H9 (cell line): ENCODE results near the gene FBXO11. TPM values are rescaled to one million over a fixed set of nuclear protein-coding genes. Genes with fewer than 3 reads are reported as not detected.

Source experiments
- DNase-seq: peaks from one replicate; pipeline ENCODE4 v3.0.0-alpha.2; 2017
- H2AFZ ChIP-seq: one replicate; pipeline ENCODE4 v1.6.1; 2013; ENCODE audit warnings: mild to moderate bottlenecking, low read length, control low read depth, moderate library complexity
- H2AK5ac ChIP-seq: 2 replicates; pipeline ENCODE4 v1.6.1; 2013; ENCODE audit warnings: low read length, control low read depth, mixed read lengths; ENCODE audit not compliant: insufficient read length
- H2BK120ac ChIP-seq: one replicate; pipeline ENCODE4 v1.6.1; 2013; ENCODE audit warnings: low read depth, mild to moderate bottlenecking, low read length, control low read depth, inconsistent platforms; ENCODE audit not compliant: poor library complexity, severe bottlenecking
- H2BK12ac ChIP-seq: 2 replicates; pipeline ENCODE4 v1.6.1; 2013; ENCODE audit warnings: low read length, control low read depth, mixed read lengths, low read depth; ENCODE audit not compliant: insufficient read length
- H2BK15ac ChIP-seq: 2 replicates; pipeline ENCODE4 v1.6.1; 2013; ENCODE audit warnings: low read depth, low read length, control low read depth
- H2BK20ac ChIP-seq: one replicate; pipeline ENCODE4 v1.6.1; 2013; ENCODE audit warnings: low read depth, mild to moderate bottlenecking, low read length, control low read depth, inconsistent platforms; ENCODE audit not compliant: poor library complexity, severe bottlenecking
- H2BK5ac ChIP-seq: 2 replicates; pipeline ENCODE4 v1.6.1; 2013; ENCODE audit warnings: low read length, control low read depth, mixed read lengths; ENCODE audit not compliant: insufficient read length
- H3K14ac ChIP-seq: 2 replicates; pipeline ENCODE4 v1.6.1; 2013; ENCODE audit warnings: low read length, control low read depth; ENCODE audit not compliant: insufficient read depth
- H3K18ac ChIP-seq: 2 replicates; pipeline ENCODE4 v1.6.1; 2013; ENCODE audit warnings: low read depth, mild to moderate bottlenecking, mixed read lengths, low read length, control low read depth; ENCODE audit not compliant: insufficient read length
- H3K23ac ChIP-seq: 2 replicates; pipeline ENCODE4 v1.6.1; 2013; ENCODE audit warnings: low read length, control low read depth, mixed read lengths, low read depth; ENCODE audit not compliant: insufficient read length
- H3K23me2 ChIP-seq: 2 replicates; pipeline ENCODE4 v1.6.1; 2013; ENCODE audit warnings: low read depth, mild to moderate bottlenecking, mixed read lengths, low read length, control low read depth; ENCODE audit not compliant: insufficient read length, poor library complexity, severe bottlenecking
- H3K27ac ChIP-seq: 2 replicates; pipeline ENCODE4 v1.5.1; 2013; ENCODE audit warnings: low read length, control low read depth, mixed read lengths, low read depth; ENCODE audit not compliant: insufficient read length
- H3K27me3 ChIP-seq: 2 replicates; pipeline ENCODE4 v1.6.1; 2013; ENCODE audit warnings: low read length, control low read depth, inconsistent platforms; ENCODE audit not compliant: insufficient read depth
- H3K4ac ChIP-seq: 2 replicates; pipeline ENCODE4 v1.6.1; 2013; ENCODE audit warnings: low read depth, mild to moderate bottlenecking, control low read depth, inconsistent platforms, low read length, moderate library complexity
- H3K4me1 ChIP-seq: 2 replicates; pipeline ENCODE4 v1.6.1; 2013; ENCODE audit warnings: low read length, control low read depth, inconsistent platforms; ENCODE audit not compliant: insufficient read depth
- H3K4me2 ChIP-seq: 2 replicates; pipeline ENCODE4 v1.6.1; 2013; ENCODE audit warnings: low read length, control low read depth, mixed read lengths; ENCODE audit not compliant: insufficient read length, insufficient read depth
- H3K56ac ChIP-seq: 2 replicates; pipeline ENCODE4 v1.6.1; 2013; ENCODE audit warnings: low read depth, mild to moderate bottlenecking, mixed read lengths, low read length, control low read depth; ENCODE audit not compliant: insufficient read length
- H3K79me1 ChIP-seq: 2 replicates; pipeline ENCODE4 v1.6.1; 2013; ENCODE audit warnings: low read depth, mild to moderate bottlenecking, moderate library complexity, low read length, control low read depth, inconsistent platforms; ENCODE audit not compliant: insufficient read depth, poor library complexity, severe bottlenecking
- H3K79me2 ChIP-seq: 2 replicates; pipeline ENCODE4 v1.6.1; 2013; ENCODE audit warnings: low read length, control low read depth, inconsistent platforms; ENCODE audit not compliant: insufficient read depth
- H3K9ac ChIP-seq: 2 replicates; pipeline ENCODE4 v1.6.1; 2013; ENCODE audit warnings: low read length, control low read depth, mixed read lengths; ENCODE audit not compliant: insufficient read length; ENCODE audit errors: extremely low read depth
- H3K9me3 ChIP-seq: one replicate; pipeline ENCODE4 v1.6.1; 2013; ENCODE audit warnings: low read depth, low read length, inconsistent platforms; ENCODE audit not compliant: control insufficient read depth
- H3T11ph ChIP-seq: one replicate; pipeline ENCODE4 v1.6.1; 2013; ENCODE audit warnings: mild to moderate bottlenecking, low read length, control low read depth, inconsistent platforms
- H4K20me1 ChIP-seq: one replicate; pipeline ENCODE4 v1.6.1; 2013; ENCODE audit not compliant: control insufficient read depth, insufficient read length, insufficient read depth
- H4K5ac ChIP-seq: 2 replicates; pipeline ENCODE4 v1.6.1; 2013; ENCODE audit warnings: low read depth, mild to moderate bottlenecking, mixed read lengths, low read length, control low read depth; ENCODE audit not compliant: insufficient read length
- H4K8ac ChIP-seq: replicated peaks from 2 replicates; pipeline ENCODE4 v1.6.1; 2013; ENCODE audit warnings: low read length, control low read depth, mixed read lengths, low read depth; ENCODE audit not compliant: insufficient read length
- H4K91ac ChIP-seq: 2 replicates; pipeline ENCODE4 v1.6.1; 2013; ENCODE audit warnings: low read depth, mild to moderate bottlenecking, moderate library complexity, mixed read lengths, low read length, control low read depth; ENCODE audit not compliant: insufficient read length
- H3K27ac Mint-ChIP-seq, 3 experiments: 2 replicates in 2 of 3; 3 replicates in 1 of 3; pipeline ENCODE4 v1.8.0; 2020 to 2021; ENCODE audit warnings: mixed read lengths in 3 of 3, mild to moderate bottlenecking in 1 of 3, moderate library complexity in 1 of 3
- H3K27me3 Mint-ChIP-seq: 2 replicates; pipeline ENCODE4 v1.8.0; 2021; ENCODE audit warnings: low read depth, mild to moderate bottlenecking, moderate library complexity, mixed read lengths
- H3K36me3 Mint-ChIP-seq, 3 experiments: 2 replicates in 2 of 3; 3 replicates in 1 of 3; pipeline ENCODE4 v1.8.0; 2020 to 2021; ENCODE audit warnings: low read depth in 3 of 3, mixed read lengths in 3 of 3; ENCODE audit not compliant: insufficient read depth in 1 of 3
- H3K4me1 Mint-ChIP-seq, 2 experiments: 2 replicates each; pipeline ENCODE4 v1.8.0; 2020; ENCODE audit warnings: mixed read lengths in 2 of 2
- H3K4me3 Mint-ChIP-seq, 2 experiments: 2 replicates in 1 of 2; 3 replicates in 1 of 2; pipeline ENCODE4 v1.8.0; 2020 to 2021; ENCODE audit warnings: mild to moderate bottlenecking in 2 of 2, mixed read lengths in 2 of 2, moderate library complexity in 1 of 2
- H3K9me3 Mint-ChIP-seq, 2 experiments: 2 replicates in 1 of 2; 3 replicates in 1 of 2; pipeline ENCODE4 v1.8.0; 2020; ENCODE audit warnings: mild to moderate bottlenecking in 2 of 2, mixed read lengths in 2 of 2, moderate library complexity in 1 of 2
- WGBS: extraction: QIAGEN DNeasy Blood & Tissue Kit; methylation state at CpG from one replicate; pipeline ENCODE4 v1.1.7; 2013; ENCODE audit warnings: missing lambda C conversion rate, low lambda C conversion rate, mixed read lengths; ENCODE audit not compliant: insufficient read length; ENCODE audit errors: extremely low coverage; 5-methylcytosine and 5-hydroxymethylcytosine counted together
- total RNA-seq: library from RNA; stranded (reverse); gene quantifications from 2 replicates; pipeline ENCODE4 v1.2.1, GENCODE V29; 2021
- TF ChIP-seq, protein P1 (sequence below): fragments of 200-600 bp; sonication (generic); conservative IDR thresholded peaks from 3 replicates; pipeline ENCODE4 v1.8.0; 2021; ENCODE audit warnings: antibody characterized with exemption, mild to moderate bottlenecking

Gene FBXO11
- total RNA-seq, 1 experiment from 2014 or later: 68.8 TPM

GRCh38 chr2:47796090-47796697 is 110.1 kb downstream of the FBXO11 start:
- no peak overlapping the region for H2BK12ac ChIP-seq
- no peak overlapping the region for H3K4me2 ChIP-seq
- no peak overlapping the region for H2AK5ac ChIP-seq
- no peaks in the 10 kb centered on the region for H3K9me3 ChIP-seq
- Mint-ChIP-seq H3K4me1 (no peaks in the 10 kb centered on the region; a peak in 1 of 4 replicates), H3K27me3 (no peaks in the 10 kb centered on the region), H3K27ac (no peak overlapping the region), H3K9me3 (no peaks in the 10 kb centered on the region; a peak in 1 of 5 replicates), H3K36me3 (peaks cover 52 to 89% (median 83%) of the 10 kb centered on the region in 3 experiments), H3K4me3 (no peak overlapping the region)
- TF ChIP-seq, protein P1, sequence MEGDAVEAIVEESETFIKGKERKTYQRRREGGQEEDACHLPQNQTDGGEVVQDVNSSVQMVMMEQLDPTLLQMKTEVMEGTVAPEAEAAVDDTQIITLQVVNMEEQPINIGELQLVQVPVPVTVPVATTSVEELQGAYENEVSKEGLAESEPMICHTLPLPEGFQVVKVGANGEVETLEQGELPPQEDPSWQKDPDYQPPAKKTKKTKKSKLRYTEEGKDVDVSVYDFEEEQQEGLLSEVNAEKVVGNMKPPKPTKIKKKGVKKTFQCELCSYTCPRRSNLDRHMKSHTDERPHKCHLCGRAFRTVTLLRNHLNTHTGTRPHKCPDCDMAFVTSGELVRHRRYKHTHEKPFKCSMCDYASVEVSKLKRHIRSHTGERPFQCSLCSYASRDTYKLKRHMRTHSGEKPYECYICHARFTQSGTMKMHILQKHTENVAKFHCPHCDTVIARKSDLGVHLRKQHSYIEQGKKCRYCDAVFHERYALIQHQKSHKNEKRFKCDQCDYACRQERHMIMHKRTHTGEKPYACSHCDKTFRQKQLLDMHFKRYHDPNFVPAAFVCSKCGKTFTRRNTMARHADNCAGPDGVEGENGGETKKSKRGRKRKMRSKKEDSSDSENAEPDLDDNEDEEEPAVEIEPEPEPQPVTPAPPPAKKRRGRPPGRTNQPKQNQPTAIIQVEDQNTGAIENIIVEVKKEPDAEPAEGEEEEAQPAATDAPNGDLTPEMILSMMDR: no peak
- no peaks in the 10 kb centered on the region for H4K20me1 ChIP-seq
- H3K56ac ChIP-seq: no peak overlapping the region
- H3K27me3 ChIP-seq: no peaks in the 10 kb centered on the region
- H4K5ac ChIP-seq: no peak overlapping the region
- H3K14ac ChIP-seq: no peak overlapping the region
- peaks cover 21% of the 10 kb centered on the region for H3K79me1 ChIP-seq
- no peak overlapping the region for H3K4ac ChIP-seq
- no peaks in the 10 kb centered on the region for H3K4me1 ChIP-seq
- no peak overlapping the region for H2BK15ac ChIP-seq
- no peak overlapping the region for H2AFZ ChIP-seq
- H2BK5ac ChIP-seq: no peak overlapping the region
- H3K18ac ChIP-seq: no peak overlapping the region
- H4K8ac ChIP-seq: no peak overlapping the region
- no peak overlapping the region for H2BK20ac ChIP-seq
- no peak overlapping the region for H3T11ph ChIP-seq
- H3K79me2 ChIP-seq: peaks cover 17% of the 10 kb centered on the region; the same call in 1 of the 2 replicates
- no peak overlapping the region for H3K23ac ChIP-seq
- H2BK120ac ChIP-seq: no peak overlapping the region
- no CpG with 5 or more reads among the region's 2 CpGs for whole genome bisulfite sequencing
- H3K27ac ChIP-seq: no peak overlapping the region
- no peak overlapping the region for H3K9ac ChIP-seq
- no peak overlapping the region for H4K91ac ChIP-seq
- no peak for DNase-seq
- H3K23me2 ChIP-seq: no peaks in the 10 kb centered on the region
